ENCODE measurements around the gene SBNO1. TPM values are rescaled to one million over a fixed set of nuclear protein-coding genes. Genes with fewer than 3 reads are reported as not detected.

The SBNO1 gene
- total RNA-seq, 4 donors from 2014 or later: 18.2 to 26.6 (median 25.8) TPM

DNA sequence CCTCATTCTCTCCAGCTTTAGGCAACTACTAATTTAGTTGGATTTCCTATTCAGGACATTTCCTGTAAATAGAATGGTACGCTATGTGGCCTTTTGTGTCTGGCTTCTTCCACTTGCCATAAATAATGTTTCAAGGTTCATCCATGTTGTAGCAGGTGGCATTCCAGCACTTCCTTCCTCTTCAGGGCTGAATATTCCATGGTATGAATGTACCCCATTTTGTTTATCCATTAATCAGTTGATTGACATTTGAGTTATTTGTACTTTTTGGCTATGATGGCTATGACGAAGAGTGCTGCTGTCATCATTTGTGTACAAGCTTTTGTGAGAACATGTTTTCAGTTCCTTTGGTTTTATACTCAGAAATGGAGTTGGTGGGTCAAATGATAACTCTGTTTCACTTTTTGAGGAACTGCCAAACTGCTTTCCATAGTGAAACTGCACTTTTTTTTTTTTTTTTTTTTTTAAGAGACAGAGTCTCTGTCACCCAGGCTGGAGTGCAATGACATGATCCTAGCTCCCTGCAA is 86.5 kb downstream of the SBNO1 start:
- 86% methylated on average over 2 of the region's 2 CpGs for WGBS
- Histone ChIP-seq H3K4me3 (no peak overlapping the region), H3K36me3 (no peaks in the 10 kb centered on the region), H3K4me1 (no peaks in the 10 kb centered on the region), H3K27ac (peak overlapping the region; percentile 33), H3K9me3 (no peaks in the 10 kb centered on the region), H3K27me3 (no peaks in the 10 kb centered on the region)
- TF ChIP-seq, protein P1, sequence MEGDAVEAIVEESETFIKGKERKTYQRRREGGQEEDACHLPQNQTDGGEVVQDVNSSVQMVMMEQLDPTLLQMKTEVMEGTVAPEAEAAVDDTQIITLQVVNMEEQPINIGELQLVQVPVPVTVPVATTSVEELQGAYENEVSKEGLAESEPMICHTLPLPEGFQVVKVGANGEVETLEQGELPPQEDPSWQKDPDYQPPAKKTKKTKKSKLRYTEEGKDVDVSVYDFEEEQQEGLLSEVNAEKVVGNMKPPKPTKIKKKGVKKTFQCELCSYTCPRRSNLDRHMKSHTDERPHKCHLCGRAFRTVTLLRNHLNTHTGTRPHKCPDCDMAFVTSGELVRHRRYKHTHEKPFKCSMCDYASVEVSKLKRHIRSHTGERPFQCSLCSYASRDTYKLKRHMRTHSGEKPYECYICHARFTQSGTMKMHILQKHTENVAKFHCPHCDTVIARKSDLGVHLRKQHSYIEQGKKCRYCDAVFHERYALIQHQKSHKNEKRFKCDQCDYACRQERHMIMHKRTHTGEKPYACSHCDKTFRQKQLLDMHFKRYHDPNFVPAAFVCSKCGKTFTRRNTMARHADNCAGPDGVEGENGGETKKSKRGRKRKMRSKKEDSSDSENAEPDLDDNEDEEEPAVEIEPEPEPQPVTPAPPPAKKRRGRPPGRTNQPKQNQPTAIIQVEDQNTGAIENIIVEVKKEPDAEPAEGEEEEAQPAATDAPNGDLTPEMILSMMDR (IDR thresholded peaks at IDR 0.05): no peak
- TF ChIP-seq POLR2A (IDR thresholded peaks at IDR 0.05) (no peak), EP300 (IDR thresholded peaks at IDR 0.05) (no peak), POLR2AphosphoS5 (IDR thresholded peaks at IDR 0.05) (no peak)
- DNase-seq (ENCODE audit: low spot score in 2 of 2): peak in 1 of 2 donors; percentile 19

DNA sequence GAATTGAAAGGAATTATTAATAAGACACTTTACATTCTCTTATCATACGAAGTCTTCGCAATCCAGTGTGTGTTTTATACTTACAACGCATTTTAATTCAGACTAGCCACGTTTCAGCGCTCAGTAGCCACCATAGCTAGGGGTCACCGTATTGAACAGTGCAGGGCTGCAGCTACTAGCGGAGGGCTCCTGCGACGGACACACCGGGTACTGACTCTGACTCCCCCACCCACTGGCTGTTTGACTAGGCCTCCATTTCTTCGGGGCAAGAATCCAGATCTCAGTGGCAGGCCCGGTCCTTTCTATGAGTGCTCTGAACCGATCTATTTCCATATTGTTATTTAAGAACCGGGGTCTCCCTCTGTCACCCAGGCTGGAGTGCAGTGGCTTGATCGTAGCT is 91.5 kb downstream of the SBNO1 start:
- 89% methylated on average over 15 of the region's 15 CpGs for WGBS
- Histone ChIP-seq H3K27me3 (no peaks in the 10 kb centered on the region), H3K9me3 (no peaks in the 10 kb centered on the region), H3K27ac (no peak overlapping the region), H3K4me3 (no peak overlapping the region), H3K4me1 (peaks cover 34% of the 10 kb centered on the region), H3K36me3 (no peaks in the 10 kb centered on the region)
- no peak for TF ChIP-seq POLR2A (IDR thresholded peaks at IDR 0.05)
- no peak for TF ChIP-seq EP300 (IDR thresholded peaks at IDR 0.05)
- TF ChIP-seq, protein P1 (IDR thresholded peaks at IDR 0.05): no peak
- TF ChIP-seq POLR2AphosphoS5 (IDR thresholded peaks at IDR 0.05): no peak
- peak in 1 of 2 donors; percentile 54 for DNase-seq (ENCODE audit: low spot score in 2 of 2)

DNA sequence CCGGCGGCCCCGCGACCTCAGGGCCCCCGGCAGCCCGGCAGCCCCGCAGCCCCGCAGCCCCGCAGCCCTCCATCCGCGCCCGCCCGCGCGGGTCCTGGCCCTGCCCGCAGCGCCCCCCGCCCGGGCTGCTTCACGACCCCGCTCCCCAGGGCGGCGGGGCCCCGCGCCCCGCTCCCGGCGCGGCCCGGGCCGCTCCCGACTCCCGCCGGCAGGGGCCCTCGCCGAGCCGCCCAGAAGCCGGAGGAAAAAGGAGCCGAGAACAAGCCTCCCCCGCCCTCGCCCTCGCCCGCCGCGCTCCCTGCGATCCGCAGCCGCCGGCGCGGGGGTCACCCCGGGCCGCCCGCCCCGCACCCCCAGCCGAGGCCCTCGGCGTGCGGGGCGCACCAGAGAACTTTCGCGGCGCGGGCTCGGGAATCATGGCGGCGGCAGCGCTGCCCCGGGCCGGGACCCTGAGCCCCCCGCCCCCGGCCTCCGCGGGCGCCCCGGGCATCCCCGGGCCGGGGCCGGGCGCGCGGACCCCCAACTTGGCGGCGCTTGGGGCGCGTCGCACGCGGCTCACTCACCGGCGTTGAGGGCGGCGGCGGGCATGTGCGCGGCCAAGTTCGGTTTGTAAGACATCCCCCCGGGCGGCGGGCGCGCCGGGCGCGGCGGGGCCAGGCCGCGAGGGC is 93.5 kb downstream of the SBNO1 start:
- Histone ChIP-seq H3K4me3 (peak overlapping the region; percentile 68), H3K9me3 (no peaks in the 10 kb centered on the region), H3K27ac (peak overlapping the region; percentile 64), H3K36me3 (peaks cover 4% of the 10 kb centered on the region), H3K4me1 (peaks cover 39% of the 10 kb centered on the region), H3K27me3 (no peaks in the 10 kb centered on the region)
- DNase-seq (ENCODE audit: low spot score in 2 of 2): peak in 1 of 2 donors; percentile 82
- peak in 1 of 3 donors; percentile 9 for TF ChIP-seq POLR2AphosphoS5 (IDR thresholded peaks at IDR 0.05)
- TF ChIP-seq POLR2A (IDR thresholded peaks at IDR 0.05): no peak
- TF ChIP-seq, protein P1 (IDR thresholded peaks at IDR 0.05): peak; percentile 66 to 72
- WGBS: no CpG with 5 or more reads among the region's 108 CpGs

DNA sequence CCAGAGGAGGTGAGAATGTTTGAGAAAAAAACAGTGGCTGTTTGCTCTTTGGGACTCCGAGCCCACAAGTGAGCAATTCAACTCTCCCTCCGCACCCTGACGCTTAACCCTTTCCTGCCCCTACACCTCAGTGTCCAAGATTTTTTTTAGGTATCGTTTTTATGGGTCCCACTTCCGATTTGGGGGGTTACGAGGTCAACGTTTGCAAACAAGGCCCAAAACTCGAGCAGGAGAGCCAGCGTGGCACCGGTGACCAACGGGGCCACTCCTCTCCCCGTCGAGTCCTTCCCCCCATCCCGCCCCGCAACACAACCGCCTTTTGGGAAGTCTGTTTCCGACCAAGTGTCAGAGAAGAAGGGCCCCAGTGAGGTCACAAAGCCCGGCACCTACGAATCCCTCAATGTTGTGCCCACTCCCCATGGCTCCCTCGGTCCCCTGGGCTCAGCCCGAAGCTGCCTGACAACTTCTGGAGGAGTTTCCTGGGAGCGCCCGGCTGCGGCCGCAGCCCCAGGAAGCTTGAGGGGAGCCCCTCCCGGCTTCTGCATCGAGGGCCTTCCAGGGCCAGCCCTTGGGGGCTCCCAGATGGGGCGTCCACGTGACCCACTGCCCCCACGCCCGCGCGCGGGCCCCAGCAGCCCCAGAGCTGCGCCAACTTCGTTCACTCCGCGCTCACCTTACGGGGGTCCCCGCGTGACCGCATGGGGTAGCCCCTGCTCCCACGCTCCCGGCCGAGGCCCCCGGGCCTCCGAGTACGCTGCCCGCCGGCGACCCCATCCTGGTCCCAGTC is 94.2 kb downstream of the SBNO1 start:
- TF ChIP-seq, protein P1 (IDR thresholded peaks at IDR 0.05): no peak
- TF ChIP-seq EP300 (IDR thresholded peaks at IDR 0.05) (no peak), POLR2AphosphoS5 (IDR thresholded peaks at IDR 0.05) (no peak), POLR2A (IDR thresholded peaks at IDR 0.05) (no peak)
- H3K27ac ChIP-seq: peak overlapping the region; percentile 64
- H3K4me3 ChIP-seq: peak overlapping the region; percentile 68
- peaks cover 44% of the 10 kb centered on the region for H3K4me1 ChIP-seq
- peaks cover 11% of the 10 kb centered on the region for H3K36me3 ChIP-seq
- H3K27me3 ChIP-seq: no peaks in the 10 kb centered on the region
- DNase-seq (ENCODE audit: low spot score in 2 of 2): peak in 1 of 2 donors; percentile 70
- 1% methylated on average over 20 of the region's 51 CpGs for WGBS
- no peaks in the 10 kb centered on the region for H3K9me3 ChIP-seq

DNA sequence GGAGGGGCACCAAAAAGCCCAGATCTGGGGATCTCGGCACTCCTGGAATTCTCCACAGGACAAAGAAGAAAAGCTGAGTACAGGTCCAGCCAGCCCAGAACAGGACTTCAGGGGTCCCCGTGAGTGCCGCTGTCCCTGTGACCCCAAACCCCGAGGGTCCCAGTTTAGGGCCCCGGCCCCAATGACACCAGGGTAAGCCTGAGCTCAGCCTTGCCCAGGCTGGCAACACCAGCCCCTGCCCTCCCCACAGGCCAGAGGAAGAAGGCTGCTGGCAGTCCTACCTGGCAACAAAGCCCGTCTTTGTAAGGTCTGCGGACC is 94.8 kb downstream of the SBNO1 start:
- H3K9me3 ChIP-seq: no peaks in the 10 kb centered on the region
- H3K4me1 ChIP-seq: peaks cover 44% of the 10 kb centered on the region
- H3K27ac ChIP-seq: peak overlapping the region; percentile 64
- TF ChIP-seq, protein P1 (IDR thresholded peaks at IDR 0.05): no peak
- TF ChIP-seq POLR2A (IDR thresholded peaks at IDR 0.05): no peak
- no peak for TF ChIP-seq POLR2AphosphoS5 (IDR thresholded peaks at IDR 0.05)
- TF ChIP-seq EP300 (IDR thresholded peaks at IDR 0.05): no peak
- H3K27me3 ChIP-seq: no peaks in the 10 kb centered on the region
- peak overlapping the region; percentile 68 for H3K4me3 ChIP-seq
- peaks cover 17% of the 10 kb centered on the region for H3K36me3 ChIP-seq
- DNase-seq (ENCODE audit: low spot score in 2 of 2): no peak
- WGBS: 0% methylated on average over 7 of the region's 7 CpGs
